Dedifferentiated amniotic fluid mesenchymal stem cell (primary cell): ENCODE measurements around the gene FGFR3.

Source experiments
- DNase-seq: peaks from one replicate; pipeline ENCODE4 v3.0.0-alpha.2; 2016; ENCODE audit errors: extremely low spot score

The FGFR3 gene

GRCh38 chr4:1787411-1788077 is 5.5 kb upstream of the FGFR3 start:
- DNase-seq, result no peak

GRCh38 chr4:1788254-1788973 is 4.7 kb upstream of the FGFR3 start:
- DNase-seq, result no peak

GRCh38 chr4:1789552-1789951 is 3.5 kb upstream of the FGFR3 start:
- no peak for DNase-seq

GRCh38 chr4:1790005-1790404 is 3.1 kb upstream of the FGFR3 start:
- DNase-seq, result no peak

GRCh38 chr4:1792158-1792831 is 798 bp upstream of the FGFR3 start:
- DNase-seq, result no peak

- DNase-seq, result no peak
Observed at GRCh38 chr4:1793496-1793840, 375 bp downstream of the FGFR3 start.

- no peak for DNase-seq
Observed at GRCh38 chr4:1793940-1794808, 1.1 kb downstream of the FGFR3 start.

GRCh38 chr4:1794809-1795298 is 1.8 kb downstream of the FGFR3 start:
- DNase-seq, result no peak

GRCh38 chr4:1795299-1796195 is 2.5 kb downstream of the FGFR3 start:
- no peak for DNase-seq

- DNase-seq, result no peak
Observed at GRCh38 chr4:1796486-1797204, 3.6 kb downstream of the FGFR3 start.

GRCh38 chr4:1797298-1797860 is 4.3 kb downstream of the FGFR3 start:
- DNase-seq, result no peak

GRCh38 chr4:1797861-1798579 is 4.9 kb downstream of the FGFR3 start:
- DNase-seq, result no peak

- DNase-seq, result no peak
Observed at GRCh38 chr4:1798580-1799386, 5.7 kb downstream of the FGFR3 start.

- DNase-seq, result no peak
Observed at GRCh38 chr4:1799387-1800375, 6.6 kb downstream of the FGFR3 start.

- no peak for DNase-seq
Observed at GRCh38 chr4:1800805-1801204, 7.7 kb downstream of the FGFR3 start.

GRCh38 chr4:1801286-1801958 is 8.3 kb downstream of the FGFR3 start:
- DNase-seq, result no peak
